GM12878 (cell line): Measurements from ENCODE around the gene JUND. TPM values are rescaled to one million over a fixed set of nuclear protein-coding genes. Genes with fewer than 3 reads are reported as not detected.

Experiments
- CBX3 ChIP-seq: fragments of 200-600 bp; sonication (generic); IDR thresholded peaks from 2 replicates; pipeline ENCODE4 v1.6.1; 2016; ENCODE audit warnings: low read depth, borderline replicate concordance
- IKZF1 ChIP-seq: fragments of 450-650 bp; conservative IDR thresholded peaks from 2 replicates; pipeline ENCODE4 v1.6.1; 2017; ENCODE audit warnings: antibody characterized with exemption, mild to moderate bottlenecking
- JUND ChIP-seq: IDR thresholded peaks from 2 replicates; pipeline ENCODE4 v1.6.1; 2012; ENCODE audit warnings: low read depth, mild to moderate bottlenecking, low read length, improper control_type of control experiment, moderate library complexity
- RB1 ChIP-seq: fragments of 450-650 bp; formaldehyde crosslinking; IDR thresholded peaks from 2 replicates; pipeline ENCODE4 v1.6.1; 2017; ENCODE audit warnings: mild to moderate bottlenecking, borderline replicate concordance
- SMC3 ChIP-seq: IDR thresholded peaks from 2 replicates; pipeline ENCODE4 v1.6.1; 2011; ENCODE audit warnings: low read length, improper control_type of control experiment, borderline replicate concordance
- TAF1 ChIP-seq: IDR thresholded peaks from 2 replicates; pipeline ENCODE4 v1.6.1; 2011; ENCODE audit warnings: mild to moderate bottlenecking, low read depth, low read length, borderline replicate concordance
- TCF3 ChIP-seq: IDR thresholded peaks from 2 replicates; pipeline ENCODE4 v1.6.1; 2012; ENCODE audit warnings: low read depth, mild to moderate bottlenecking, low read length, borderline replicate concordance; ENCODE audit not compliant: insufficient read depth
- ZSCAN29 ChIP-seq: fragments of 450-650 bp; IDR thresholded peaks from 2 replicates; pipeline ENCODE4 v1.6.1; 2017; ENCODE audit warnings: mild to moderate bottlenecking, moderate library complexity
- polyA plus RNA-seq, 11 experiments: library from polyadenylated mRNA; depleted of rRNA in 4 of 11; unstranded in 6 of 11; stranded (reverse) in 5 of 11; fragments of >200 nt; fragmentation: Nextera tagmentation in 4 of 11; fragmentation: Illumina TruSeq in 1 of 11; extraction: Ambion mirVana in 4 of 11; extraction: Trizol in 1 of 11; gene quantifications; 1 replicate in 1 of 11; 2 replicates in 10 of 11; pipeline versions ENCODE4 v1.2.1 to v1.2.3, GENCODE V29; 2011 to 2016; ENCODE audit warnings: inconsistent platforms in 2 of 11, missing spikeins in 2 of 11, low read depth in 1 of 11
- total RNA-seq, 4 experiments: library from RNA; depleted of rRNA in 3 of 4; stranded (reverse); fragments of >200 nt in 3 of 4; fragmentation: Illumina TruSeq in 1 of 4; extraction: Trizol in 1 of 4; gene quantifications; 2 replicates each; pipeline versions ENCODE4 v1.2.1 to v1.2.3, GENCODE V29; 2013 to 2021
- TF ChIP-seq, protein P1 (sequence below): IDR thresholded peaks from 2 replicates; pipeline ENCODE4 v1.6.1; 2011; ENCODE audit warnings: mild to moderate bottlenecking, low read depth, low read length, moderate library complexity; ENCODE audit not compliant: insufficient replicate concordance
- TF ChIP-seq, protein P2 (sequence below): IDR thresholded peaks from 2 replicates; pipeline ENCODE4 v1.6.1; 2012; ENCODE audit warnings: low read length, inconsistent platforms
- TF ChIP-seq, protein P3 (sequence below): IDR thresholded peaks from 2 replicates; pipeline ENCODE4 v1.6.1; 2012; ENCODE audit warnings: improper control_type of control experiment, low read depth, low read length; ENCODE audit not compliant: insufficient replicate concordance
- TF ChIP-seq, protein P4 (sequence below): fragments of 450-650 bp; formaldehyde crosslinking; IDR thresholded peaks from 2 replicates; pipeline ENCODE4 v1.4.0; 2020; ENCODE audit warnings: mild to moderate bottlenecking, moderate library complexity
- TF ChIP-seq, protein P5 (sequence below): fragments of 450-650 bp; IDR thresholded peaks from 2 replicates; pipeline ENCODE4 v1.6.1; 2017; ENCODE audit warnings: antibody characterized with exemption, mild to moderate bottlenecking, moderate library complexity

JUND gene
- total and polyA plus RNA-seq, 10 of the 15 experiments (the other 5 are each of a cell fraction or from before 2014, with no cell fraction given) = 7.4 to 164 (median 18.8) TPM

DNA sequence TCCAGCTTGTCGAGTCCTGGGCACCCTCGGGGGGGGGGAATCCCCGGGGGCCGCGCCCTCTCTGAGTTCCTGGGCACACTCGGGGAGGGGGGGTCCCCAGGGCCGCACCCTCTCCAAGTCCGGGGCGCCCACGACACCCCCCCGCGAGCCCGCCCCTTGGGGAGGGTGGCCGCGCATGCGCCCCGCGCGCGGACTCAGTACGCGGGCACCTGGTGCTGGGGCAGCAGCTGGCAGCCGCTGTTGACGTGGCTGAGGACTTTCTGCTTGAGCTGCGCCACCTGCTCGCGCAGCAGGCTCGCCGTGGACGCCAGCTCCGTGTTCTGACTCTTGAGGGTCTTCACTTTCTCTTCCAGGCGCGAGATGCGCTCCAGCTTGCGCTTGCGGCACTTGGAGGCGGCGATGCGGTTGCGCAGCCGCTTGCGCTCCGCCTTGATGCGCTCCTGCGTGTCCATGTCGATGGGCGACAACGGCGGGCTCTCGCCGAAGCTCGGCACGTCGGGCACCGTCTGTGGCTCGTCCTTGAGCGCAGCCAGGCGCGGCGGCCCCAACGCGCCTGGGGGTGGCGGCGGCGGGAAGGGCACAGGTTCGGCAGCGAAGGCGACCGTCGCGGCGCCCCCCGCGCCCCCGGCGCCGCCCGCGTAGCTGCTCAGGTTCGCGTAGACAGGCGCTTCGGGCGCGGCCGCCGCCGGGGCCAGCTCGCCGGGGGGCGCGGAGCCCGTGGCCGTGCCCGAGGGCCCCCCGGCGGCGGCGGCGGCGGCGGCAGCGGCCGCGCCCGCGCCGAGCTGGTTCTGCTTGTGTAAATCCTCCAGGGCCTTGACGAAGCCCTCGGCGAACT, 958 bp downstream of the JUND start (continued):
- TF ChIP-seq, protein P1, sequence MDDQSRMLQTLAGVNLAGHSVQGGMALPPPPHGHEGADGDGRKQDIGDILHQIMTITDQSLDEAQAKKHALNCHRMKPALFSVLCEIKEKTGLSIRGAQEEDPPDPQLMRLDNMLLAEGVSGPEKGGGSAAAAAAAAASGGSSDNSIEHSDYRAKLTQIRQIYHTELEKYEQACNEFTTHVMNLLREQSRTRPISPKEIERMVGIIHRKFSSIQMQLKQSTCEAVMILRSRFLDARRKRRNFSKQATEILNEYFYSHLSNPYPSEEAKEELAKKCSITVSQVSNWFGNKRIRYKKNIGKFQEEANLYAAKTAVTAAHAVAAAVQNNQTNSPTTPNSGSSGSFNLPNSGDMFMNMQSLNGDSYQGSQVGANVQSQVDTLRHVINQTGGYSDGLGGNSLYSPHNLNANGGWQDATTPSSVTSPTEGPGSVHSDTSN = peak; percentile 32
- TF ChIP-seq TCF3 (peak; percentile 100), IKZF1 (peak; percentile 8; the same call in 1 of the 2 replicates), JUND (no peak), CBX3 (no peak), SMC3 (no peak), RB1 (peak; percentile 81; the same call in 1 of the 2 replicates), TAF1 (no peak; the same call in 1 of the 2 replicates), ZSCAN29 (0 out of 2 replicates have a peak, but pooled peaks have one; percentile 73)
- TF ChIP-seq, protein P2, sequence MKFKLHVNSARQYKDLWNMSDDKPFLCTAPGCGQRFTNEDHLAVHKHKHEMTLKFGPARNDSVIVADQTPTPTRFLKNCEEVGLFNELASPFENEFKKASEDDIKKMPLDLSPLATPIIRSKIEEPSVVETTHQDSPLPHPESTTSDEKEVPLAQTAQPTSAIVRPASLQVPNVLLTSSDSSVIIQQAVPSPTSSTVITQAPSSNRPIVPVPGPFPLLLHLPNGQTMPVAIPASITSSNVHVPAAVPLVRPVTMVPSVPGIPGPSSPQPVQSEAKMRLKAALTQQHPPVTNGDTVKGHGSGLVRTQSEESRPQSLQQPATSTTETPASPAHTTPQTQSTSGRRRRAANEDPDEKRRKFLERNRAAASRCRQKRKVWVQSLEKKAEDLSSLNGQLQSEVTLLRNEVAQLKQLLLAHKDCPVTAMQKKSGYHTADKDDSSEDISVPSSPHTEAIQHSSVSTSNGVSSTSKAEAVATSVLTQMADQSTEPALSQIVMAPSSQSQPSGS = no peak
- TF ChIP-seq, protein P3, sequence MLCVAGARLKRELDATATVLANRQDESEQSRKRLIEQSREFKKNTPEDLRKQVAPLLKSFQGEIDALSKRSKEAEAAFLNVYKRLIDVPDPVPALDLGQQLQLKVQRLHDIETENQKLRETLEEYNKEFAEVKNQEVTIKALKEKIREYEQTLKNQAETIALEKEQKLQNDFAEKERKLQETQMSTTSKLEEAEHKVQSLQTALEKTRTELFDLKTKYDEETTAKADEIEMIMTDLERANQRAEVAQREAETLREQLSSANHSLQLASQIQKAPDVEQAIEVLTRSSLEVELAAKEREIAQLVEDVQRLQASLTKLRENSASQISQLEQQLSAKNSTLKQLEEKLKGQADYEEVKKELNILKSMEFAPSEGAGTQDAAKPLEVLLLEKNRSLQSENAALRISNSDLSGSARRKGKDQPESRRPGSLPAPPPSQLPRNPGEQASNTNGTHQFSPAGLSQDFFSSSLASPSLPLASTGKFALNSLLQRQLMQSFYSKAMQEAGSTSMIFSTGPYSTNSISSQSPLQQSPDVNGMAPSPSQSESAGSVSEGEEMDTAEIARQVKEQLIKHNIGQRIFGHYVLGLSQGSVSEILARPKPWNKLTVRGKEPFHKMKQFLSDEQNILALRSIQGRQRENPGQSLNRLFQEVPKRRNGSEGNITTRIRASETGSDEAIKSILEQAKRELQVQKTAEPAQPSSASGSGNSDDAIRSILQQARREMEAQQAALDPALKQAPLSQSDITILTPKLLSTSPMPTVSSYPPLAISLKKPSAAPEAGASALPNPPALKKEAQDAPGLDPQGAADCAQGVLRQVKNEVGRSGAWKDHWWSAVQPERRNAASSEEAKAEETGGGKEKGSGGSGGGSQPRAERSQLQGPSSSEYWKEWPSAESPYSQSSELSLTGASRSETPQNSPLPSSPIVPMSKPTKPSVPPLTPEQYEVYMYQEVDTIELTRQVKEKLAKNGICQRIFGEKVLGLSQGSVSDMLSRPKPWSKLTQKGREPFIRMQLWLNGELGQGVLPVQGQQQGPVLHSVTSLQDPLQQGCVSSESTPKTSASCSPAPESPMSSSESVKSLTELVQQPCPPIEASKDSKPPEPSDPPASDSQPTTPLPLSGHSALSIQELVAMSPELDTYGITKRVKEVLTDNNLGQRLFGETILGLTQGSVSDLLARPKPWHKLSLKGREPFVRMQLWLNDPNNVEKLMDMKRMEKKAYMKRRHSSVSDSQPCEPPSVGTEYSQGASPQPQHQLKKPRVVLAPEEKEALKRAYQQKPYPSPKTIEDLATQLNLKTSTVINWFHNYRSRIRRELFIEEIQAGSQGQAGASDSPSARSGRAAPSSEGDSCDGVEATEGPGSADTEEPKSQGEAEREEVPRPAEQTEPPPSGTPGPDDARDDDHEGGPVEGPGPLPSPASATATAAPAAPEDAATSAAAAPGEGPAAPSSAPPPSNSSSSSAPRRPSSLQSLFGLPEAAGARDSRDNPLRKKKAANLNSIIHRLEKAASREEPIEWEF = no peak
- TF ChIP-seq, protein P4, sequence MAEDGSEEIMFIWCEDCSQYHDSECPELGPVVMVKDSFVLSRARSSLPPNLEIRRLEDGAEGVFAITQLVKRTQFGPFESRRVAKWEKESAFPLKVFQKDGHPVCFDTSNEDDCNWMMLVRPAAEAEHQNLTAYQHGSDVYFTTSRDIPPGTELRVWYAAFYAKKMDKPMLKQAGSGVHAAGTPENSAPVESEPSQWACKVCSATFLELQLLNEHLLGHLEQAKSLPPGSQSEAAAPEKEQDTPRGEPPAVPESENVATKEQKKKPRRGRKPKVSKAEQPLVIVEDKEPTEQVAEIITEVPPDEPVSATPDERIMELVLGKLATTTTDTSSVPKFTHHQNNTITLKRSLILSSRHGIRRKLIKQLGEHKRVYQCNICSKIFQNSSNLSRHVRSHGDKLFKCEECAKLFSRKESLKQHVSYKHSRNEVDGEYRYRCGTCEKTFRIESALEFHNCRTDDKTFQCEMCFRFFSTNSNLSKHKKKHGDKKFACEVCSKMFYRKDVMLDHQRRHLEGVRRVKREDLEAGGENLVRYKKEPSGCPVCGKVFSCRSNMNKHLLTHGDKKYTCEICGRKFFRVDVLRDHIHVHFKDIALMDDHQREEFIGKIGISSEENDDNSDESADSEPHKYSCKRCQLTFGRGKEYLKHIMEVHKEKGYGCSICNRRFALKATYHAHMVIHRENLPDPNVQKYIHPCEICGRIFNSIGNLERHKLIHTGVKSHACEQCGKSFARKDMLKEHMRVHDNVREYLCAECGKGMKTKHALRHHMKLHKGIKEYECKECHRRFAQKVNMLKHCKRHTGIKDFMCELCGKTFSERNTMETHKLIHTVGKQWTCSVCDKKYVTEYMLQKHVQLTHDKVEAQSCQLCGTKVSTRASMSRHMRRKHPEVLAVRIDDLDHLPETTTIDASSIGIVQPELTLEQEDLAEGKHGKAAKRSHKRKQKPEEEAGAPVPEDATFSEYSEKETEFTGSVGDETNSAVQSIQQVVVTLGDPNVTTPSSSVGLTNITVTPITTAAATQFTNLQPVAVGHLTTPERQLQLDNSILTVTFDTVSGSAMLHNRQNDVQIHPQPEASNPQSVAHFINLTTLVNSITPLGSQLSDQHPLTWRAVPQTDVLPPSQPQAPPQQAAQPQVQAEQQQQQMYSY (CRISPR knock-in tag) = no peak
- TF ChIP-seq, protein P5, sequence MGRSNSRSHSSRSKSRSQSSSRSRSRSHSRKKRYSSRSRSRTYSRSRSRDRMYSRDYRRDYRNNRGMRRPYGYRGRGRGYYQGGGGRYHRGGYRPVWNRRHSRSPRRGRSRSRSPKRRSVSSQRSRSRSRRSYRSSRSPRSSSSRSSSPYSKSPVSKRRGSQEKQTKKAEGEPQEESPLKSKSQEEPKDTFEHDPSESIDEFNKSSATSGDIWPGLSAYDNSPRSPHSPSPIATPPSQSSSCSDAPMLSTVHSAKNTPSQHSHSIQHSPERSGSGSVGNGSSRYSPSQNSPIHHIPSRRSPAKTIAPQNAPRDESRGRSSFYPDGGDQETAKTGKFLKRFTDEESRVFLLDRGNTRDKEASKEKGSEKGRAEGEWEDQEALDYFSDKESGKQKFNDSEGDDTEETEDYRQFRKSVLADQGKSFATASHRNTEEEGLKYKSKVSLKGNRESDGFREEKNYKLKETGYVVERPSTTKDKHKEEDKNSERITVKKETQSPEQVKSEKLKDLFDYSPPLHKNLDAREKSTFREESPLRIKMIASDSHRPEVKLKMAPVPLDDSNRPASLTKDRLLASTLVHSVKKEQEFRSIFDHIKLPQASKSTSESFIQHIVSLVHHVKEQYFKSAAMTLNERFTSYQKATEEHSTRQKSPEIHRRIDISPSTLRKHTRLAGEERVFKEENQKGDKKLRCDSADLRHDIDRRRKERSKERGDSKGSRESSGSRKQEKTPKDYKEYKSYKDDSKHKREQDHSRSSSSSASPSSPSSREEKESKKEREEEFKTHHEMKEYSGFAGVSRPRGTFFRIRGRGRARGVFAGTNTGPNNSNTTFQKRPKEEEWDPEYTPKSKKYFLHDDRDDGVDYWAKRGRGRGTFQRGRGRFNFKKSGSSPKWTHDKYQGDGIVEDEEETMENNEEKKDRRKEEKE = no peak
